ENCODE measurements around the gene RALGPS1. TPM values are rescaled to one million over a fixed set of nuclear protein-coding genes. Genes with fewer than 3 reads are reported as not detected.

Gene RALGPS1
- polyA plus RNA-seq (2011; rRNA removed) (1.6 and 1.7 TPM in 2 replicates), polyA minus RNA-seq (2011; rRNA and poly(A)+ RNA removed) (2.9 and 3.6 TPM in 2 replicates)

- peaks cover 2% of the 10 kb centered on the region for H3K27me3 ChIP-seq (ENCODE audit: control insufficient read depth, insufficient read depth, low read length)
- DNase-seq (ENCODE audit: low read depth) = peak; percentile 77
- CTCF ChIA-PET = interaction anchor here (0.6 to 1.5 kb wide), 2 partner anchors 284 to 576 kb away, joined by 3 to 4 read pairs; no protein-coding TSS in a partner anchor
- POLR2A ChIA-PET = no interaction called here
- no peak for TF ChIP-seq CTCF (IDR thresholded peaks at IDR 0.05; ENCODE audit: insufficient read depth, low read depth, low read length)
- peak within 1 kb of the TSS; percentile 43 for H3K4me3 ChIP-seq (ENCODE audit: low read depth, low read length)
- no peaks in the 10 kb centered on the region for H3K36me3 ChIP-seq (ENCODE audit: control insufficient read depth, insufficient read depth, low read length)
These were observed at the start of gene RALGPS1 for GRCh38 chr9:126914458-126915280. Gene RALGPS1, plus strand, starts transcription at chr9:126914782. Its CDS starts 47,508 bp downstream, at chr9:126962290.

- POLR2A ChIA-PET = no interaction called here
- Histone ChIP-seq H3K27me3 (ENCODE audit: control insufficient read depth, insufficient read depth, low read length) (no peaks in the 10 kb centered on the region), H3K4me3 (ENCODE audit: low read depth, low read length) (no peak overlapping the region), H3K36me3 (ENCODE audit: control insufficient read depth, insufficient read depth, low read length) (peaks cover 10% of the 10 kb centered on the region)
- TF ChIP-seq CTCF (IDR thresholded peaks at IDR 0.05; ENCODE audit: insufficient read depth, low read depth, low read length) = no peak
- no peak for DNase-seq (ENCODE audit: low read depth)
- CTCF ChIA-PET = interaction anchor here (1.1 to 2.9 kb wide), 2 partner anchors 8 to 10 kb away, joined by 3 to 11 read pairs; partner anchors contain the start of gene ZBTB34
These were observed 45.2 kb upstream of the RALGPS1 start for GRCh38 chr9:126869368-126869767.

GRCh38 chr9:126872516-126872915 lies 42.1 kb upstream of the RALGPS1 start:
- H3K36me3 ChIP-seq (ENCODE audit: control insufficient read depth, insufficient read depth, low read length) = peaks cover 5% of the 10 kb centered on the region
- TF ChIP-seq CTCF (IDR thresholded peaks at IDR 0.05; ENCODE audit: insufficient read depth, low read depth, low read length) = no peak
- CTCF ChIA-PET = interaction anchor here (0.7 to 2.2 kb wide), 2 partner anchors 9 to 12 kb away, joined by 3 to 9 read pairs; partner anchors contain the start of gene ZBTB34
- no peak for DNase-seq (ENCODE audit: low read depth)
- POLR2A ChIA-PET = no interaction called here
- H3K27me3 ChIP-seq (ENCODE audit: control insufficient read depth, insufficient read depth, low read length) = no peaks in the 10 kb centered on the region
- no peak overlapping the region for H3K4me3 ChIP-seq (ENCODE audit: low read depth, low read length)

GRCh38 chr9:126874546-126875314 lies 39.9 kb upstream of the RALGPS1 start:
- Histone ChIP-seq H3K27me3 (ENCODE audit: control insufficient read depth, insufficient read depth, low read length) (no peaks in the 10 kb centered on the region), H3K36me3 (ENCODE audit: control insufficient read depth, insufficient read depth, low read length) (peaks cover 1% of the 10 kb centered on the region), H3K4me3 (ENCODE audit: low read depth, low read length) (no peak overlapping the region)
- DNase-seq (ENCODE audit: low read depth) = no peak
- ChIA-PET CTCF (no interaction called here), POLR2A (no interaction called here)
- no peak for TF ChIP-seq CTCF (IDR thresholded peaks at IDR 0.05; ENCODE audit: insufficient read depth, low read depth, low read length)

Data from BJ (cell line).